Psoas muscle (tissue), 8 donors: ENCODE measurements around the gene HTT-AS. TPM values are rescaled to one million over a fixed set of nuclear protein-coding genes. Genes with fewer than 3 reads are reported as not detected.

Experiments used
- ATAC-seq, 4 donors: fragments of 200-7000 bp; cut with Tn5 transposase; one replicate each; pipeline ENCODE4 v1.9.1; 2020; ENCODE audit warnings: moderate library complexity in 3 of 4, mild to moderate bottlenecking in 2 of 4
- DNase-seq, 2 donors: peaks; one replicate each; pipeline ENCODE4 v3.0.0-alpha.2; 2020
- H3K27ac ChIP-seq: fragments of 200-600 bp; one replicate; pipeline ENCODE4 v1.8.0; 2022
- H3K27me3 ChIP-seq, 3 donors: fragments of 200-600 bp in 1 of 3; one replicate each; pipeline versions ENCODE4 v1.6.1 to v1.8.0; 2013 to 2022; ENCODE audit warnings: low read length in 2 of 3, mild to moderate bottlenecking in 2 of 3, moderate library complexity in 1 of 3; ENCODE audit not compliant: insufficient read depth in 3 of 3
- H3K36me3 ChIP-seq, 2 donors: fragments of 200-600 bp in 1 of 2; one replicate each; pipeline versions ENCODE4 v1.6.1 to v1.8.0; 2013 to 2022; ENCODE audit warnings: low read depth in 1 of 2, mild to moderate bottlenecking in 1 of 2, moderate library complexity in 1 of 2; ENCODE audit not compliant: insufficient read depth in 1 of 2
- H3K4me1 ChIP-seq: fragments of 200-600 bp; one replicate; pipeline ENCODE4 v1.8.0; 2022
- H3K4me3 ChIP-seq: fragments of 200-600 bp; one replicate; pipeline ENCODE4 v1.8.0; 2022; ENCODE audit warnings: mild to moderate bottlenecking
- H3K9me3 ChIP-seq: fragments of 200-600 bp; one replicate; pipeline ENCODE4 v1.8.0; 2022
- WGBS, 3 donors: extraction: QIAGEN DNeasy Blood & Tissue Kit; methylation state at CpG; one replicate each; pipeline versions ENCODE4 v1.1.6 to v1.1.7; 2013; 5-methylcytosine and 5-hydroxymethylcytosine counted together
- intact Hi-C, 2 donors: fragments of 100-400 bp; cut with DNase I; formaldehyde crosslinking; loops; one replicate each; pipeline versions ENCODE4 v1.11.0 to v1.14.2; 2022
- polyA plus RNA-seq, 3 donors: library from polyadenylated mRNA; stranded (reverse); fragments of 200-250 nt; gene quantifications; one replicate each; pipeline ENCODE4 v1.2.3, GENCODE V29; 2013
- total RNA-seq, 4 donors: library from RNA; stranded (reverse); fragmentation: NEBNext Ultra II Directional in 2 of 4; extraction: Animal tissue kit (Norgen Biotek cat#: 25700) in 2 of 4; gene quantifications; one replicate each; pipeline versions ENCODE4 v1.2.1 to v1.2.4, GENCODE V29; 2021 to 2023
- TF ChIP-seq, protein P1 (sequence below): fragments of 200-600 bp; IDR thresholded peaks from one replicate; pipeline ENCODE4 v1.8.0; 2022; ENCODE audit warnings: antibody characterized with exemption
- donor health status: healthy with polysubstance abuse.
- donor health status: DM: no; HTN: no; CAD: no; lungs with moderate emphysema.
- donor health status: Bipolar disorder and iron deficiency.
- donor health status: healthy.
- donor health status: DM: yes; HTN: yes; CAD: no.
- donor health status: DM: no; HTN: no; CAD: no.
- donor health status: DM: no; HTN: no; CAD: no.
- donor health status: DM: yes; HTN: yes; CAD: no.

The HTT-AS gene
- total and polyA plus RNA-seq, 7 donors = not detected

GRCh38 chr4:3035674-3036073 lies 38.7 kb downstream of the HTT-AS start:
- TF ChIP-seq, protein P1, sequence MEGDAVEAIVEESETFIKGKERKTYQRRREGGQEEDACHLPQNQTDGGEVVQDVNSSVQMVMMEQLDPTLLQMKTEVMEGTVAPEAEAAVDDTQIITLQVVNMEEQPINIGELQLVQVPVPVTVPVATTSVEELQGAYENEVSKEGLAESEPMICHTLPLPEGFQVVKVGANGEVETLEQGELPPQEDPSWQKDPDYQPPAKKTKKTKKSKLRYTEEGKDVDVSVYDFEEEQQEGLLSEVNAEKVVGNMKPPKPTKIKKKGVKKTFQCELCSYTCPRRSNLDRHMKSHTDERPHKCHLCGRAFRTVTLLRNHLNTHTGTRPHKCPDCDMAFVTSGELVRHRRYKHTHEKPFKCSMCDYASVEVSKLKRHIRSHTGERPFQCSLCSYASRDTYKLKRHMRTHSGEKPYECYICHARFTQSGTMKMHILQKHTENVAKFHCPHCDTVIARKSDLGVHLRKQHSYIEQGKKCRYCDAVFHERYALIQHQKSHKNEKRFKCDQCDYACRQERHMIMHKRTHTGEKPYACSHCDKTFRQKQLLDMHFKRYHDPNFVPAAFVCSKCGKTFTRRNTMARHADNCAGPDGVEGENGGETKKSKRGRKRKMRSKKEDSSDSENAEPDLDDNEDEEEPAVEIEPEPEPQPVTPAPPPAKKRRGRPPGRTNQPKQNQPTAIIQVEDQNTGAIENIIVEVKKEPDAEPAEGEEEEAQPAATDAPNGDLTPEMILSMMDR = no peak
- Histone ChIP-seq H3K9me3 (no peaks in the 10 kb centered on the region), H3K4me1 (peaks cover 8% of the 10 kb centered on the region), H3K36me3 (no peaks in the 10 kb centered on the region), H3K27me3 (no peaks in the 10 kb centered on the region), H3K4me3 (no peak overlapping the region), H3K27ac (no peak overlapping the region)
- intact Hi-C loops = loop anchor here (5.0 to 10.0 kb wide), 2 partner anchors 271 to 273 kb away; no protein-coding TSS in a partner anchor
- no peak for ATAC-seq
- DNase-seq = no peak
- 89 to 94% (median 89%) methylated on average over 6 of the region's 6 CpGs for WGBS, 3 donors

- Histone ChIP-seq H3K9me3 (no peaks in the 10 kb centered on the region), H3K27ac (no peak overlapping the region), H3K27me3 (no peaks in the 10 kb centered on the region), H3K4me3 (no peak overlapping the region), H3K4me1 (peaks cover 8% of the 10 kb centered on the region), H3K36me3 (no peaks in the 10 kb centered on the region)
- DNase-seq (no peak), ATAC-seq (no peak)
- TF ChIP-seq, protein P1 = no peak
- intact Hi-C loops = loop anchor here (5.0 to 10.0 kb wide), 2 partner anchors 270 to 273 kb away; no protein-coding TSS in a partner anchor
- WGBS, 3 donors = 80 to 88% (median 82%) methylated on average over 8 of the region's 8 CpGs
Measured at GRCh38 chr4:3035249-3035648, 39.1 kb downstream of the HTT-AS start.

GRCh38 chr4:3034231-3034630 lies 40.1 kb downstream of the HTT-AS start:
- Histone ChIP-seq H3K27ac (no peak overlapping the region), H3K36me3 (no peaks in the 10 kb centered on the region), H3K9me3 (no peaks in the 10 kb centered on the region), H3K27me3 (no peaks in the 10 kb centered on the region), H3K4me1 (peaks cover 8% of the 10 kb centered on the region), H3K4me3 (no peak overlapping the region)
- WGBS, 3 donors = 85 to 88% (median 88%) methylated on average over 8 of the region's 8 CpGs
- DNase-seq (no peak), ATAC-seq (no peak)
- TF ChIP-seq, protein P1 = no peak
- intact Hi-C loops = loop anchor here (5.0 to 10.0 kb wide), 2 partner anchors 52 to 269 kb away; no protein-coding TSS in a partner anchor

DNA sequence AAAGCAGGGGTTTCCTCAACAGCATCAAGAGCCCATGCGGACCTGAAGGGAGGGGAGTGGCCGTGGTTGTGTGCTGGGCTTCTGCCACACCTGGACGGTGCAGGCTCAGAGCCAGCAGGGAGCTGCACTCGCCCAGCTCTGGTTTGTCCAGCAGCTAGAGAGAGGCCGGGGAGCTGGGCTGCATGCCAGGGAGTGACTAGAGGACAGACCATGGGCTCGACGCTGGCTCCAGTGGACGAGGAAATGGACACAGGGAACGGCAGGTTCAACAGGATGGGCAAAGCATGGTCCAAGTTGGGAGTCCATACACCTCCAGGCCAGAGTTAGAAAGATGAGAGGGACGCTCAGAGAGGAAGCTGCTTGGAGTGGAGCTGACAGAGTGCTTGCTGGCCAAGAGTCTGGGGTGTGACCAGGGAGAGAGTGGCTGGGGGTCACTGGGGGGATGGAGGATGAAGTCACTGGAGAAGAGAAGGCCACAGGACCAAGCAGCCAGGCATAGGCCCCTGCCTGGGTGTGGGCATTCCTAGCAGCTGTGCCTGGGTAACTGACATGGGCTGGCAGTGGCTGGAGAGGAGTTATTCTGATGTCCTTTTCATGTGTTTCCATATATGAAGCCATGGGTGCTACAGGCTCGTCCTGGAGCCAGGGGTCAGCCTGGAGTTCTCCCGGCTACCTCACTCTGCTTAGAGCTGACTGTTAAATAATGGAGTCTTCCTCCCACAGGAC lies 42.8 kb downstream of the HTT-AS start:
- TF ChIP-seq, protein P1 = no peak
- no peak overlapping the region for H3K4me3 ChIP-seq
- DNase-seq = no peak
- no peaks in the 10 kb centered on the region for H3K9me3 ChIP-seq
- H3K4me1 ChIP-seq = no peaks in the 10 kb centered on the region
- H3K27ac ChIP-seq = no peak overlapping the region
- no peaks in the 10 kb centered on the region for H3K36me3 ChIP-seq
- 46 to 50% (median 50%) methylated on average over 12 of the region's 12 CpGs for WGBS, 3 donors
- peak in 1 of 4 donors; percentile 49 for ATAC-seq
- H3K27me3 ChIP-seq = no peaks in the 10 kb centered on the region
- intact Hi-C loops = loop anchor here (5.0 to 10.0 kb wide), 2 partner anchors 49 to 267 kb away; no protein-coding TSS in a partner anchor
